HG02678 (cell line): ENCODE measurements around the gene USP15.
"Not testable (repeated sequence)": the region's sequence is repeated elsewhere in the genome, so short reads cannot be mapped to it uniquely, and the experiment has no call there.

Source experiments
- ATAC-seq: cut with Tn5 transposase; IDR thresholded peaks from one replicate; pipeline ENCODE4 v1.9.1; 2021; ENCODE audit warnings: mild to moderate bottlenecking, moderate library complexity; ENCODE audit not compliant: unreplicated experiment

The USP15 gene

GRCh38 chr12:62438098-62438692, 178.0 kb downstream of the USP15 start:
- no peak for ATAC-seq

- ATAC-seq = no peak
Observed at GRCh38 chr12:62446754-62447452, 186.7 kb downstream of the USP15 start.

GRCh38 chr12:62448436-62448835, 188.2 kb downstream of the USP15 start:
- ATAC-seq = no peak

GRCh38 chr12:62455429-62455828, 195.2 kb downstream of the USP15 start:
- not testable (repeated sequence) for ATAC-seq

- ATAC-seq = no peak
Observed at GRCh38 chr12:62458626-62459025, 198.4 kb downstream of the USP15 start.

GRCh38 chr12:62459976-62460375, 199.8 kb downstream of the USP15 start:
- no peak for ATAC-seq

GRCh38 chr12:62461171-62461837, 201.1 kb downstream of the USP15 start:
- not testable (repeated sequence) for ATAC-seq

- not testable (repeated sequence) for ATAC-seq
Observed at GRCh38 chr12:62463252-62463651, 203.0 kb downstream of the USP15 start.
